ENCODE data around the gene EEPD1.
"Not testable (repeated sequence)": the region's sequence is repeated elsewhere in the genome, so short reads cannot be mapped to it uniquely, and the experiment has no call there.

EEPD1 gene

GRCh38 chr7:36238138-36238537, 85.1 kb downstream of the EEPD1 start:
- DNase-seq (ENCODE audit: low spot score) = no peak
- no peak for TF ChIP-seq CTCF (IDR thresholded peaks at IDR 0.05; ENCODE audit: extremely low read depth, missing control alignments)

GRCh38 chr7:36243356-36243755, 90.3 kb downstream of the EEPD1 start:
- not testable (repeated sequence) for DNase-seq (ENCODE audit: low spot score)

GRCh38 chr7:36244001-36244400, 90.9 kb downstream of the EEPD1 start:
- DNase-seq (ENCODE audit: low spot score) = not testable (repeated sequence)

GRCh38 chr7:36244429-36244828, 91.4 kb downstream of the EEPD1 start:
- DNase-seq (ENCODE audit: low spot score) = no peak
- TF ChIP-seq CTCF (IDR thresholded peaks at IDR 0.05; ENCODE audit: extremely low read depth, missing control alignments) = no peak

GRCh38 chr7:36245684-36246299, 92.7 kb downstream of the EEPD1 start:
- no peak for DNase-seq (ENCODE audit: low spot score)
- TF ChIP-seq CTCF (IDR thresholded peaks at IDR 0.05; ENCODE audit: extremely low read depth, missing control alignments) = no peak

GRCh38 chr7:36249091-36249490, 96.0 kb downstream of the EEPD1 start:
- DNase-seq (ENCODE audit: low spot score) = no peak
- TF ChIP-seq CTCF (IDR thresholded peaks at IDR 0.05; ENCODE audit: extremely low read depth, missing control alignments) = no peak

- no peak for TF ChIP-seq CTCF (IDR thresholded peaks at IDR 0.05; ENCODE audit: extremely low read depth, missing control alignments)
- DNase-seq (ENCODE audit: low spot score) = no peak
Observed at GRCh38 chr7:36253699-36254098, 100.6 kb downstream of the EEPD1 start.

- not testable (repeated sequence) for DNase-seq (ENCODE audit: low spot score)
Observed at GRCh38 chr7:36258510-36259259, 105.6 kb downstream of the EEPD1 start.

- TF ChIP-seq CTCF (IDR thresholded peaks at IDR 0.05; ENCODE audit: extremely low read depth, missing control alignments) = no peak
- no peak for DNase-seq (ENCODE audit: low spot score)
Observed at GRCh38 chr7:36260481-36260880, 107.4 kb downstream of the EEPD1 start.
